Esophagus muscularis mucosa (tissue), 4 donors: ENCODE data around the gene EIF4A2.

ENCODE experiments used
- EP300 ChIP-seq: sonication (generic); formaldehyde crosslinking; IDR thresholded peaks from one replicate; pipeline ENCODE4 v1.6.1; 2017; ENCODE audit warnings: antibody characterized with exemption
- POLR2A ChIP-seq: fragments of 450-650 bp; IDR thresholded peaks from one replicate; pipeline ENCODE4 v1.6.1; 2017; ENCODE audit warnings: antibody characterized with exemption, moderate library complexity, mild to moderate bottlenecking, low read depth
- POLR2AphosphoS5 ChIP-seq, 2 donors: sonication (generic); formaldehyde crosslinking; IDR thresholded peaks; one replicate each; pipeline ENCODE4 v1.6.1; 2017; ENCODE audit warnings: antibody characterized with exemption in 2 of 2
- TF ChIP-seq, protein P1 (sequence below), 3 experiments: fragments of 200-600 bp in 2 of 3; fragments of 450-650 bp in 1 of 3; sonication (generic) in 2 of 3; IDR thresholded peaks; one replicate each; pipeline ENCODE4 v1.5.1; 2017 to 2019; ENCODE audit warnings: antibody characterized with exemption in 3 of 3, mild to moderate bottlenecking in 2 of 3, moderate library complexity in 1 of 3

DNA sequence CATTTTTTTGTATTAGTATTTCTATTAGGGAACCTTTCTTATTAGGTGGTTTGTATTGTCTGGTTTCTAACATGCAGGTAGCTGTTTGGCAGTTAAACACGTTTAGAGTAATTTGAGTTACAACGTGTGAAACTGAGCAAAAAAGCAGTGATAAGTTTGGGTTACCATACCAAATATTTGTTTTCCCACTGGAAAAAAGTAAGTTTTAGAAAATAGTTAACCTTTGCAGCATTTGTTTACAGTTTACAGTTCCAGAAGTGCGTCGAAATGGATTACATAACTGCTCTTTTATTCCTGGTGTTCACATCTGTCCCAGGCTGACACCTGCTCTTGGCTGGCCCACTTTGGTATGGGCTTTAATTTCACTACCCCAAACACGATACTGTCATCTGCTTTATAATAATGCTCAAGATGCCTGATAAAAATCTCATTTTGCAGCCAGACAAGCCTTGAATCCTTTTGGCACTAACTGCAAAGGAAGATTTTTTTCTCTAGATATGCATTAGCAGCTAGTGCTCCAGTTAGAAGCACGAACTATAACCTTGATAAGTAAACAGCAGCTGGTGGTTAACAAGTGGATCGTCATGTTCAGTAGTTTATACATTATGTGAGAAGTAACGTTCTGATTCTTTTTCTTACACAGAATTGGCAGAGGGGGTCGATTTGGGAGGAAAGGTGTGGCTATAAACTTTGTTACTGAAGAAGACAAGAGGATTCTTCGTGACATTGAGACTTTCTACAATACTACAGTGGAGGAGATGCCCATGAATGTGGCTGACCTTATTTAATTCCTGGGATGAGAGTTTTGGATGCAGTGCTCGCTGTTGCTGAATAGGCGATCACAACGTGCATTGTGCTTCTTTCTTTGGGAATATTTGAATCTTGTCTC lies 5.3 kb downstream of the EIF4A2 start:
- TF ChIP-seq, protein P1, sequence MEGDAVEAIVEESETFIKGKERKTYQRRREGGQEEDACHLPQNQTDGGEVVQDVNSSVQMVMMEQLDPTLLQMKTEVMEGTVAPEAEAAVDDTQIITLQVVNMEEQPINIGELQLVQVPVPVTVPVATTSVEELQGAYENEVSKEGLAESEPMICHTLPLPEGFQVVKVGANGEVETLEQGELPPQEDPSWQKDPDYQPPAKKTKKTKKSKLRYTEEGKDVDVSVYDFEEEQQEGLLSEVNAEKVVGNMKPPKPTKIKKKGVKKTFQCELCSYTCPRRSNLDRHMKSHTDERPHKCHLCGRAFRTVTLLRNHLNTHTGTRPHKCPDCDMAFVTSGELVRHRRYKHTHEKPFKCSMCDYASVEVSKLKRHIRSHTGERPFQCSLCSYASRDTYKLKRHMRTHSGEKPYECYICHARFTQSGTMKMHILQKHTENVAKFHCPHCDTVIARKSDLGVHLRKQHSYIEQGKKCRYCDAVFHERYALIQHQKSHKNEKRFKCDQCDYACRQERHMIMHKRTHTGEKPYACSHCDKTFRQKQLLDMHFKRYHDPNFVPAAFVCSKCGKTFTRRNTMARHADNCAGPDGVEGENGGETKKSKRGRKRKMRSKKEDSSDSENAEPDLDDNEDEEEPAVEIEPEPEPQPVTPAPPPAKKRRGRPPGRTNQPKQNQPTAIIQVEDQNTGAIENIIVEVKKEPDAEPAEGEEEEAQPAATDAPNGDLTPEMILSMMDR (IDR thresholded peaks at IDR 0.05), result no peak
- TF ChIP-seq POLR2AphosphoS5 (IDR thresholded peaks at IDR 0.05) (peak in 1 of 2 donors; percentile 15), POLR2A (no peak), EP300 (no peak)
